Raji (cell line): ENCODE measurements around the gene RABGAP1L.

ENCODE experiments used
- POLR2A ChIP-seq: IDR thresholded peaks from 2 replicates; pipeline ENCODE4 v1.6.1; 2011; ENCODE audit warnings: low read depth, low read length, control low read depth; ENCODE audit not compliant: insufficient read depth

Gene RABGAP1L

GRCh38 chr1:174912264-174912663 lies 752.9 kb downstream of the RABGAP1L start:
- no peak for TF ChIP-seq POLR2A

- no peak for TF ChIP-seq POLR2A
These were observed 754.0 kb downstream of the RABGAP1L start for GRCh38 chr1:174913225-174913903.

GRCh38 chr1:174914991-174915390 lies 755.7 kb downstream of the RABGAP1L start:
- no peak for TF ChIP-seq POLR2A

- no peak for TF ChIP-seq POLR2A
These were observed 757.5 kb downstream of the RABGAP1L start for GRCh38 chr1:174916846-174917245.

- TF ChIP-seq POLR2A: no peak
These were observed 760.8 kb downstream of the RABGAP1L start for GRCh38 chr1:174920093-174920492.

GRCh38 chr1:174922121-174922520 lies 762.8 kb downstream of the RABGAP1L start:
- TF ChIP-seq POLR2A: no peak

GRCh38 chr1:174923820-174924219 lies 764.5 kb downstream of the RABGAP1L start:
- no peak for TF ChIP-seq POLR2A

- TF ChIP-seq POLR2A: no peak
These were observed 769.2 kb downstream of the RABGAP1L start for GRCh38 chr1:174928541-174928940.

GRCh38 chr1:174931214-174931613 lies 771.9 kb downstream of the RABGAP1L start:
- TF ChIP-seq POLR2A: no peak

GRCh38 chr1:174932587-174932986 lies 773.3 kb downstream of the RABGAP1L start:
- no peak for TF ChIP-seq POLR2A

GRCh38 chr1:174935961-174936727 lies 776.8 kb downstream of the RABGAP1L start:
- no peak for TF ChIP-seq POLR2A

GRCh38 chr1:174938281-174939007 lies 779.1 kb downstream of the RABGAP1L start:
- no peak for TF ChIP-seq POLR2A

GRCh38 chr1:174939775-174940545 lies 780.6 kb downstream of the RABGAP1L start:
- TF ChIP-seq POLR2A: no peak

- no peak for TF ChIP-seq POLR2A
These were observed 781.4 kb downstream of the RABGAP1L start for GRCh38 chr1:174940646-174941175.
